H1 (cell line): ENCODE data around the gene RBM19. TPM values are rescaled to one million over a fixed set of nuclear protein-coding genes. Genes with fewer than 3 reads are reported as not detected.

Experiments
- CTCF ChIA-PET: fragments of 300-600 bp; sonication (Branson Sonifier 250); formaldehyde crosslinking; loops from one replicate; lab custom pipeline; 2021; ENCODE audit not compliant: partially characterized antibody; lab: Charles Lee
- POLR2A ChIA-PET: fragments of 300-600 bp; sonication (Branson Sonifier 250); formaldehyde crosslinking; loops from one replicate; lab custom pipeline; 2021; ENCODE audit warnings: inconsistent platforms; ENCODE audit not compliant: partially characterized antibody; lab: Charles Lee
- DNase-seq, 2 experiments: peaks; one replicate each; pipeline versions ENCODE4 v3.0.0 to v3.0.0-alpha.2; 2010 to 2022; ENCODE audit warnings: low spot score in 2 of 2, low read depth in 1 of 2, mixed read lengths in 1 of 2
- FAIRE-seq: peaks from 2 replicates; lab custom pipeline; 2011; peaks lifted over from hg19 to GRCh38; lab: Jason Lieb, UNC
- H2AFZ ChIP-seq: 2 replicates; pipeline ENCODE4 v1.8.1; 2012; ENCODE audit warnings: low read length, inconsistent platforms
- H2AK5ac ChIP-seq: 2 replicates; pipeline ENCODE4 v1.6.1; 2013; ENCODE audit warnings: low read depth, low read length
- H2BK120ac ChIP-seq: replicated peaks from 2 replicates; pipeline ENCODE3; 2013; ENCODE audit warnings: low read depth, low read length, inconsistent platforms
- H2BK12ac ChIP-seq: 2 replicates; pipeline ENCODE4 v1.6.1; 2013; ENCODE audit warnings: low read depth, low read length
- H2BK15ac ChIP-seq: 2 replicates; pipeline ENCODE4 v1.6.1; 2013; ENCODE audit warnings: low read length
- H2BK20ac ChIP-seq: 2 replicates; pipeline ENCODE4 v1.6.1; 2013; ENCODE audit warnings: low read length
- H2BK5ac ChIP-seq: 2 replicates; pipeline ENCODE4 v1.6.1; 2013; ENCODE audit warnings: low read depth, low read length
- H3K14ac ChIP-seq: 2 replicates; pipeline ENCODE4 v1.6.1; 2013; ENCODE audit warnings: inconsistent platforms; ENCODE audit not compliant: insufficient read length
- H3K18ac ChIP-seq: 2 replicates; pipeline ENCODE4 v1.6.1; 2013; ENCODE audit warnings: low read length; ENCODE audit errors: extremely low read depth
- H3K23ac ChIP-seq: 2 replicates; pipeline ENCODE4 v1.6.1; 2013; ENCODE audit warnings: inconsistent platforms; ENCODE audit not compliant: insufficient read length
- H3K23me2 ChIP-seq: 2 replicates; pipeline ENCODE4 v1.6.1; 2013; ENCODE audit warnings: low read depth, low read length
- H3K27ac ChIP-seq: 2 replicates; pipeline ENCODE4 v1.6.1; 2011; ENCODE audit warnings: low read depth, low read length, inconsistent platforms
- H3K27me3 ChIP-seq, 4 experiments: replicated peaks in 1 of 4; 1 replicate in 1 of 4; 2 replicates in 3 of 4; pipeline versions ENCODE4 v1.6.1 to v1.8.1; 2011 to 2013; ENCODE audit warnings: low read length in 3 of 4, mild to moderate bottlenecking in 3 of 4, inconsistent platforms in 2 of 4, mixed read lengths in 2 of 4, moderate library complexity in 1 of 4; ENCODE audit not compliant: control insufficient read depth in 3 of 4, insufficient read depth in 3 of 4; ENCODE audit errors: extremely low read depth in 1 of 4
- H3K36me3 ChIP-seq, 4 experiments: 2 replicates each; pipeline versions ENCODE4 v1.6.1 to v1.8.1; 2011 to 2013; ENCODE audit warnings: mild to moderate bottlenecking in 4 of 4, low read length in 3 of 4, moderate library complexity in 2 of 4, control low read depth in 1 of 4, inconsistent platforms in 1 of 4; ENCODE audit not compliant: insufficient read depth in 4 of 4, control insufficient read depth in 2 of 4
- H3K4ac ChIP-seq: replicated peaks from 2 replicates; pipeline ENCODE3; 2013; ENCODE audit warnings: low read length, low read depth, mixed read lengths, inconsistent platforms; ENCODE audit not compliant: insufficient read length
- H3K4me1 ChIP-seq, 4 experiments: replicated peaks in 1 of 4; 1 replicate in 1 of 4; 2 replicates in 3 of 4; pipeline versions ENCODE4 v1.6.1 to v1.8.1; 2011 to 2013; ENCODE audit warnings: low read length in 3 of 4, inconsistent platforms in 2 of 4, mixed read lengths in 1 of 4; ENCODE audit not compliant: insufficient read depth in 4 of 4, control insufficient read depth in 3 of 4
- H3K4me2 ChIP-seq, 2 experiments: 2 replicates each; pipeline versions ENCODE4 v1.6.1 to v1.8.1; 2011 to 2013; ENCODE audit warnings: low read depth in 2 of 2, low read length in 2 of 2, control low read depth in 1 of 2, inconsistent platforms in 1 of 2, mild to moderate bottlenecking in 1 of 2; ENCODE audit not compliant: insufficient read depth in 1 of 2
- H3K4me3 ChIP-seq, 4 experiments: fragments of 200-600, 300-600 bp in 1 of 4; sonication (generic), shearing (Covaris generic), sonication (Bioruptor Twin) in 1 of 4; 2 replicates each; pipeline versions ENCODE4 v1.5.1 to v1.8.1; 2011 to 2016; ENCODE audit warnings: low read length in 4 of 4, low read depth in 3 of 4, control low read depth in 2 of 4, inconsistent platforms in 2 of 4, mild to moderate bottlenecking in 2 of 4, mixed read lengths in 1 of 4, moderate library complexity in 1 of 4; ENCODE audit not compliant: insufficient read depth in 2 of 4; ENCODE audit errors: extremely low read depth in 1 of 4
- H3K56ac ChIP-seq: replicated peaks from 2 replicates; pipeline ENCODE3; 2013; ENCODE audit warnings: low read depth, mild to moderate bottlenecking, mixed read lengths, low read length, inconsistent platforms; ENCODE audit not compliant: insufficient read length
- H3K79me1 ChIP-seq: 2 replicates; pipeline ENCODE4 v1.6.1; 2013; ENCODE audit warnings: low read depth, low read length, control low read depth
- H3K79me2 ChIP-seq, 2 experiments: 2 replicates each; pipeline versions ENCODE4 v1.6.1 to v1.8.1; 2012 to 2013; ENCODE audit warnings: low read length in 2 of 2, mild to moderate bottlenecking in 2 of 2, inconsistent platforms in 1 of 2; ENCODE audit not compliant: insufficient read depth in 2 of 2, control insufficient read depth in 1 of 2
- H3K9ac ChIP-seq, 4 experiments: replicated peaks in 1 of 4; 1 replicate in 1 of 4; 2 replicates in 3 of 4; pipeline versions ENCODE4 v1.6.1 to v1.8.1; 2011 to 2013; ENCODE audit warnings: low read depth in 3 of 4, low read length in 3 of 4, control low read depth in 2 of 4, mild to moderate bottlenecking in 2 of 4, moderate library complexity in 2 of 4, inconsistent platforms in 1 of 4; ENCODE audit errors: extremely low read depth in 1 of 4
- H3K9me3 ChIP-seq, 2 experiments: 2 replicates each; pipeline versions ENCODE4 v1.6.1 to v1.8.1; 2012 to 2013; ENCODE audit warnings: mild to moderate bottlenecking in 2 of 2, moderate library complexity in 2 of 2, control low read depth in 1 of 2, inconsistent platforms in 1 of 2, low read depth in 1 of 2, low read length in 1 of 2, mixed read lengths in 1 of 2; ENCODE audit not compliant: insufficient read depth in 2 of 2
- H4K20me1 ChIP-seq, 2 experiments: replicated peaks in 1 of 2; 2 replicates each; pipeline versions ENCODE3 to v1.8.1; 2011 to 2013; ENCODE audit warnings: inconsistent platforms in 2 of 2, low read length in 2 of 2, mild to moderate bottlenecking in 1 of 2; ENCODE audit not compliant: insufficient read depth in 2 of 2, control insufficient read depth in 1 of 2
- H4K5ac ChIP-seq: 2 replicates; pipeline ENCODE4 v1.6.1; 2013; ENCODE audit warnings: low read length, low read depth, mixed read lengths, inconsistent platforms; ENCODE audit not compliant: insufficient read length
- H4K8ac ChIP-seq: 2 replicates; pipeline ENCODE4 v1.8.0; 2013; ENCODE audit warnings: mild to moderate bottlenecking, moderate library complexity, low read length, inconsistent platforms; ENCODE audit not compliant: insufficient read depth; ENCODE audit errors: extremely low read depth
- H4K91ac ChIP-seq: replicated peaks from 2 replicates; pipeline ENCODE3; 2013; ENCODE audit warnings: low read length, mixed read lengths, inconsistent platforms; ENCODE audit not compliant: insufficient read length
- BCL11A ChIP-seq, 2 experiments: IDR thresholded peaks; one replicate each; pipeline ENCODE4 v1.6.1; 2011; ENCODE audit warnings: low read depth in 2 of 2, low read length in 2 of 2, mild to moderate bottlenecking in 2 of 2
- BRCA1 ChIP-seq: IDR thresholded peaks from 2 replicates; pipeline ENCODE4 v1.6.1; 2012; ENCODE audit warnings: low read depth, low read length, improper control_type of control experiment
- CHD1 ChIP-seq: IDR thresholded peaks from 2 replicates; pipeline ENCODE4 v1.6.1; 2012; ENCODE audit warnings: low read depth, low read length, improper control_type of control experiment
- CHD2 ChIP-seq: IDR thresholded peaks from 2 replicates; pipeline ENCODE4 v1.6.1; 2012; ENCODE audit warnings: low read length, improper control_type of control experiment
- CTBP2 ChIP-seq: IDR thresholded peaks from 2 replicates; pipeline ENCODE4 v1.7.0; 2011; ENCODE audit warnings: borderline replicate concordance, mild to moderate bottlenecking, moderate library complexity, mixed read lengths, low read length; ENCODE audit not compliant: insufficient read depth, insufficient read length
- GTF2F1 ChIP-seq: IDR thresholded peaks from 2 replicates; pipeline ENCODE4 v1.6.1; 2012; ENCODE audit warnings: low read depth, low read length, improper control_type of control experiment, borderline replicate concordance
- HDAC2 ChIP-seq, 2 experiments: fragments of 300-600 bp in 1 of 2; sonication (generic) in 1 of 2; IDR thresholded peaks; 2 replicates each; pipeline ENCODE4 v1.6.1; 2011 to 2012; ENCODE audit warnings: low read depth in 2 of 2, low read length in 2 of 2, mild to moderate bottlenecking in 2 of 2, moderate library complexity in 2 of 2, borderline replicate concordance in 1 of 2, inconsistent platforms in 1 of 2
- NRF1 ChIP-seq: IDR thresholded peaks from 2 replicates; pipeline ENCODE4 v1.6.1; 2011; ENCODE audit warnings: mild to moderate bottlenecking, low read depth, low read length, improper control_type of control experiment
- WGBS, 2 experiments: shearing (Covaris generic) in 1 of 2; methylation state at CpG; one replicate each; pipeline versions ENCODE4 v1.1.6 to v1.1.7; 2013 to 2015; ENCODE audit warnings: low lambda C conversion rate in 2 of 2, mixed read lengths in 2 of 2, inconsistent platforms in 1 of 2, low coverage in 1 of 2, missing lambda C conversion rate in 1 of 2; ENCODE audit not compliant: insufficient replicate concordance in 2 of 2, insufficient coverage in 1 of 2, insufficient read length in 1 of 2; ENCODE audit errors: extremely low coverage in 1 of 2, missing lambda C conversion rate in 1 of 2; 5-methylcytosine and 5-hydroxymethylcytosine counted together
- polyA plus RNA-seq, 7 experiments: library from polyadenylated mRNA; depleted of rRNA in 3 of 7; stranded (reverse) in 5 of 7; unstranded in 2 of 7; fragments of >200 nt in 5 of 7; fragments of 200-250 nt in 2 of 7; gene quantifications; 1 replicate in 5 of 7; 2 replicates in 1 of 7; 4 replicates in 1 of 7; pipeline versions ENCODE4 v1.2.1 to v1.2.3, GENCODE V29; 2011 to 2013; ENCODE audit warnings: missing spikeins in 2 of 7, mixed read lengths in 2 of 7
- total RNA-seq: library from RNA; stranded (reverse); fragmentation: NEBNext Ultra II Directional; extraction: Animal tissue kit (Norgen Biotek cat#: 25700); gene quantifications from 2 replicates; pipeline ENCODE4 v1.2.1, GENCODE V29; 2021

RBM19 gene
- total and polyA plus RNA-seq, 2 of the 8 experiments (the other 6 are each of a cell fraction or from before 2014, with no cell fraction given), result 23.4 to 61.9 TPM

- ChIA-PET CTCF (interaction anchor here (1.3 kb wide), 1 partner anchor 45 kb away, joined by 6 read pairs; no protein-coding TSS in a partner anchor), POLR2A (no interaction called here)
- TF ChIP-seq HDAC2 (IDR thresholded peaks at IDR 0.05; ENCODE audit: borderline replicate concordance in 1 of 2, low read depth in 2 of 2, low read length in 2 of 2) (no peak), BRCA1 (no peak), NRF1 (no peak), CHD1 (no peak), BCL11A (IDR thresholded peaks at IDR 0.05; ENCODE audit: low read depth in 2 of 2, low read length in 2 of 2) (no peak), CHD2 (no peak), GTF2F1 (no peak), CTBP2 (no peak)
- no peak overlapping the region for H3K18ac ChIP-seq
- no peak overlapping the region for H3K23ac ChIP-seq
- H4K8ac ChIP-seq, result no peak overlapping the region
- FAIRE-seq (no peak), DNase-seq (no peak)
- H2BK5ac ChIP-seq, result no peak overlapping the region
- H3K9me3 ChIP-seq, result no peaks in the 10 kb centered on the region
- no peaks in the 10 kb centered on the region for H3K79me1 ChIP-seq
- H3K27me3 ChIP-seq, result no peaks in the 10 kb centered on the region
- 84% methylated on average over 5 of the region's 5 CpGs; no CpG with 5 or more reads in 1 of the 2 experiments for WGBS, 2 experiments
- no peak overlapping the region for H3K4me2 ChIP-seq
- no peak overlapping the region for H3K27ac ChIP-seq
- H3K9ac ChIP-seq, result no peak overlapping the region
- peaks cover 0 to 8% (median under 1%) of the 10 kb centered on the region in 4 experiments; a peak in 1 of 7 replicates for H3K4me1 ChIP-seq
- no peak overlapping the region for H2AK5ac ChIP-seq
- no peaks in the 10 kb centered on the region for H3K79me2 ChIP-seq
- H3K14ac ChIP-seq, result no peak overlapping the region
- H2BK20ac ChIP-seq, result no peak overlapping the region
- H4K5ac ChIP-seq, result no peak overlapping the region
- H2BK120ac ChIP-seq, result no peak overlapping the region
- no peaks in the 10 kb centered on the region for H3K36me3 ChIP-seq
- no peaks in the 10 kb centered on the region for H4K20me1 ChIP-seq
- no peak overlapping the region for H2BK15ac ChIP-seq
- H3K4me3 ChIP-seq, result no peak overlapping the region
- H2AFZ ChIP-seq, result no peak overlapping the region
- H3K56ac ChIP-seq, result no peak overlapping the region
- no peaks in the 10 kb centered on the region for H3K23me2 ChIP-seq
- no peak overlapping the region for H4K91ac ChIP-seq
- H2BK12ac ChIP-seq, result no peak overlapping the region
- H3K4ac ChIP-seq, result no peak overlapping the region
Observed at GRCh38 chr12:113774526-113774925, 191.6 kb downstream of the RBM19 start.
